Activated naive CD4-positive, alpha-beta T cell treated with anti-CD3 and anti-CD28 coated beads for 36 hours (primary cell): ENCODE measurements around the gene IL27RA. TPM values are rescaled to one million over a fixed set of nuclear protein-coding genes. Genes with fewer than 3 reads are reported as not detected.
A peak's percentile ranks its signal among the peaks of the same experiment; 100 is the strongest.
"Not testable (repeated sequence)": the region's sequence is repeated elsewhere in the genome, so short reads cannot be mapped to it uniquely, and the experiment has no call there.

Source experiments
- CTCF ChIA-PET: fragments of 350-600 bp; sonication (Branson Sonifier 250); formaldehyde crosslinking; loops from one replicate; lab custom pipeline; 2021; ENCODE audit warnings: antibody characterized with exemption; lab: Charles Lee
- DNase-seq: peaks from one replicate; pipeline ENCODE4 v3.0.0-alpha.2; 2020
- H3K27ac Mint-ChIP-seq: one replicate; pipeline ENCODE4 v1.8.0; 2021; ENCODE audit warnings: mild to moderate bottlenecking, mixed read lengths
- H3K27me3 Mint-ChIP-seq: one replicate; pipeline ENCODE4 v1.8.0; 2021; ENCODE audit warnings: low read depth, mixed read lengths
- H3K36me3 Mint-ChIP-seq: one replicate; pipeline ENCODE4 v1.8.0; 2021; ENCODE audit warnings: low read depth, mixed read lengths
- H3K4me1 Mint-ChIP-seq: one replicate; pipeline ENCODE4 v1.8.0; 2021; ENCODE audit warnings: low read depth, mixed read lengths
- H3K4me3 Mint-ChIP-seq: one replicate; pipeline ENCODE4 v1.8.0; 2021; ENCODE audit warnings: mild to moderate bottlenecking, moderate library complexity, mixed read lengths
- H3K9me3 Mint-ChIP-seq: one replicate; pipeline ENCODE4 v1.8.0; 2021; ENCODE audit warnings: mixed read lengths
- intact Hi-C: fragments of 100-400 bp; cut with micrococcal nuclease; formaldehyde crosslinking; loops from one replicate; pipeline ENCODE4 v1.15.1; 2023
- total RNA-seq, 2 experiments: library from RNA; stranded (reverse); gene quantifications; one replicate each; pipeline ENCODE4 v1.2.3, GENCODE V29; 2021

Gene IL27RA
- total RNA-seq, 2 experiments from 2014 or later = 59.3 to 59.4 TPM

- intact Hi-C loops, DNase-seq, H3K4me1 Mint-ChIP-seq, H3K9me3 Mint-ChIP-seq, H3K4me3 Mint-ChIP-seq, H3K27ac Mint-ChIP-seq, H3K36me3 Mint-ChIP-seq, H3K27me3 Mint-ChIP-seq: not testable (repeated sequence)
- CTCF ChIA-PET = interaction anchor here (0.6 to 1.0 kb wide), 4 partner anchors 12 to 802 kb away, joined by 3 to 5 read pairs (median 4); partner anchors contain the start of genes IL27RA and RFX1
Observed at GRCh38 chr19:14019739-14020138, 11.8 kb upstream of the IL27RA start.

GRCh38 chr19:14021474-14021873, 10.1 kb upstream of the IL27RA start:
- peaks cover 9% of the 10 kb centered on the region for H3K4me1 Mint-ChIP-seq
- H3K27me3 Mint-ChIP-seq = no peaks in the 10 kb centered on the region
- H3K36me3 Mint-ChIP-seq = no peaks in the 10 kb centered on the region
- no peak for DNase-seq
- CTCF ChIA-PET = interaction anchor here (1.0 to 2.4 kb wide), 4 partner anchors 10 to 48 kb away, joined by 3 to 13 read pairs (median 4); partner anchors contain the start of gene IL27RA
- no peak overlapping the region for H3K27ac Mint-ChIP-seq
- H3K4me3 Mint-ChIP-seq = no peak overlapping the region
- H3K9me3 Mint-ChIP-seq = no peaks in the 10 kb centered on the region
- intact Hi-C loops = no loop called here

DNA sequence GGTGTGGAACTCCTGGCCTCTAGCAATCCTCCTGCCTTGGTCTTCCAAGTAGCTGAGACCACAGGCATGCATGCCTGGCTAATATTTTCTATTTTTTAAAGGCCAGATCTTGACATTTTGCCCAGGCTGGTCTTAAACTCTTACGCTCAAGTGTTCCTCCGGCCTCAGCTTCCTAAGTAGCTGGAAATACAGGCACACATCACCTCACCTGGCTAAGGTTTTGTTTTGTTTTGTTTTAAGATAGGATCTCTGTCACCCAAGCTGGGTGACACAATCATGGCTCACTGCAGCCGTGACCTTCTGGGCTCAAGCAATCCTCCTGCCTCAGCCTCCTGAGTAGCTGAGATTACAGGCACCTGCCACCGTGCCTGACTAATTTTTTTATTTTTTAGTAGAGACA, 9.1 kb upstream of the IL27RA start:
- no peaks in the 10 kb centered on the region for H3K9me3 Mint-ChIP-seq
- CTCF ChIA-PET = interaction anchor here (0.6 to 2.4 kb wide), 8 partner anchors 9 to 89 kb away, joined by 3 to 13 read pairs (median 4); partner anchors contain the start of gene IL27RA
- intact Hi-C loops = no loop called here
- H3K4me3 Mint-ChIP-seq = no peak overlapping the region
- H3K27me3 Mint-ChIP-seq = no peaks in the 10 kb centered on the region
- peaks cover 11% of the 10 kb centered on the region for H3K4me1 Mint-ChIP-seq
- H3K27ac Mint-ChIP-seq = no peak overlapping the region
- no peaks in the 10 kb centered on the region for H3K36me3 Mint-ChIP-seq
- no peak for DNase-seq

GRCh38 chr19:14023404-14024235, 7.9 kb upstream of the IL27RA start:
- Mint-ChIP-seq H3K4me1 (peaks cover 11% of the 10 kb centered on the region), H3K27me3 (no peaks in the 10 kb centered on the region), H3K4me3 (no peak overlapping the region), H3K36me3 (no peaks in the 10 kb centered on the region), H3K9me3 (no peaks in the 10 kb centered on the region), H3K27ac (no peak overlapping the region)
- DNase-seq = peak; percentile 31
- CTCF ChIA-PET = interaction anchor here (0.8 to 2.4 kb wide), 3 partner anchors 8 to 37 kb away, joined by 3 to 13 read pairs (median 5); partner anchors contain the start of gene IL27RA
- intact Hi-C loops = no loop called here

GRCh38 chr19:14026652-14027192, 4.8 kb upstream of the IL27RA start:
- H3K27me3 Mint-ChIP-seq, DNase-seq, intact Hi-C loops, H3K9me3 Mint-ChIP-seq, H3K36me3 Mint-ChIP-seq, H3K27ac Mint-ChIP-seq, H3K4me3 Mint-ChIP-seq: not testable (repeated sequence)
- peaks cover 17% of the 10 kb centered on the region for H3K4me1 Mint-ChIP-seq
- CTCF ChIA-PET = interaction anchor here (0.5 to 1.4 kb wide), 3 partner anchors 15 to 409 kb away, joined by 3 to 4 read pairs (median 3); no protein-coding TSS in a partner anchor

DNA sequence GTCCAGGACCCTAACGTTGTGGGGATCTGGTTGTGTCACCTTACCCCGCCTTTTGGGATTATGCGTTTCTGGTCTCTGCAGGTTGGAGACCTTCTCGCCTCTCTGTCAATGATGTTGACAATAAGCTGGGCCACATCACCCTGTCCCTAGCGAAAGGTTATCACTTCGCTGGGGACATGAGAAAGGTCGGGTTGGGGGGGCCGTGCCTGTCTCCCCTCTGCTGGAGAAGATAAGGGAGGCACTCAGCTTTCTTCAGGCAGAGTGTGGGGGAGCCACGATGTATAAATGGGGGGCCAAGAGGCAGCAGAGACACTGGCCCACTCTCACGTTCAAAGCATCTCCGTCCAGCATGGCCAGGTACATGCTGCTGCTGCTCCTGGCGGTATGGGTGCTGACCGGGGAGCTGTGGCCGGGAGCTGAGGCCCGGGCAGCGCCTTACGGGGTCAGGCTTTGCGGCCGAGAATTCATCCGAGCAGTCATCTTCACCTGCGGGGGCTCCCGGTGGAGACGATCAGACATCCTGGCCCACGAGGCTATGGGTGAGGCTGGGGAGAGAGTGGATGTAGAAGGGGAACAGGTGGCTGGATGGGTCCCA, 3.6 kb upstream of the IL27RA start, which contains the start of gene RLN3:
Gene RLN3, plus strand, starts transcription at position 293 of the 595 bp plus-strand sequence. Its CDS starts 57 bp downstream, at position 350.
- intact Hi-C loops = no loop called here
- no peak for DNase-seq
- peaks cover 22% of the 10 kb centered on the region for H3K4me1 Mint-ChIP-seq
- H3K9me3 Mint-ChIP-seq = no peaks in the 10 kb centered on the region
- no peak within 1 kb of the TSS for H3K4me3 Mint-ChIP-seq
- no peaks in the 10 kb centered on the region for H3K27me3 Mint-ChIP-seq
- H3K27ac Mint-ChIP-seq = no peak within 1 kb of the TSS
- CTCF ChIA-PET = interaction anchor here (0.8 kb wide), 1 partner anchor 31 kb away, joined by 3 read pairs; no protein-coding TSS in a partner anchor
- peaks cover 2% of the 10 kb centered on the region for H3K36me3 Mint-ChIP-seq

GRCh38 chr19:14028901-14029300, 2.7 kb upstream of the IL27RA start:
- no peak overlapping the region for H3K4me3 Mint-ChIP-seq
- CTCF ChIA-PET = interaction anchor here (0.5 to 0.8 kb wide), 4 partner anchors 30 to 298 kb away, joined by 3 to 5 read pairs (median 4); no protein-coding TSS in a partner anchor
- no peak for DNase-seq
- H3K27me3 Mint-ChIP-seq = no peaks in the 10 kb centered on the region
- H3K9me3 Mint-ChIP-seq = no peaks in the 10 kb centered on the region
- peaks cover 3% of the 10 kb centered on the region for H3K36me3 Mint-ChIP-seq
- peaks cover 20% of the 10 kb centered on the region for H3K4me1 Mint-ChIP-seq
- intact Hi-C loops = no loop called here
- no peak overlapping the region for H3K27ac Mint-ChIP-seq

GRCh38 chr19:14030997-14031718, 404 bp upstream of the IL27RA start:
- no peak for DNase-seq
- CTCF ChIA-PET = interaction anchor here (0.6 to 1.7 kb wide), 18 partner anchors 9 to 315 kb away, joined by 3 to 13 read pairs (median 5); no protein-coding TSS in a partner anchor
- Mint-ChIP-seq H3K27ac (peak overlapping the region; percentile 92), H3K4me1 (peaks cover 27% of the 10 kb centered on the region), H3K9me3 (no peaks in the 10 kb centered on the region), H3K27me3 (no peaks in the 10 kb centered on the region), H3K36me3 (peaks cover 10% of the 10 kb centered on the region), H3K4me3 (peak overlapping the region; percentile 88)
- intact Hi-C loops = loop anchor here (5.0 kb wide), 1 partner anchor 124 kb away; the partner anchor contains the start of genes BRME1 and CC2D1A

GRCh38 chr19:14033946-14034345, 2.4 kb downstream of the IL27RA start:
- intact Hi-C loops = loop anchor here (2.0 to 5.0 kb wide), 2 partner anchors 81 to 127 kb away; partner anchors contain the start of genes BRME1, CC2D1A and DCAF15
- CTCF ChIA-PET = no interaction called here

GRCh38 chr19:14035159-14035558, 3.6 kb downstream of the IL27RA start:
- CTCF ChIA-PET = interaction anchor here (0.6 to 0.8 kb wide), 3 partner anchors 36 to 446 kb away, joined by 3 to 4 read pairs (median 3); no protein-coding TSS in a partner anchor
- DNase-seq, H3K27ac Mint-ChIP-seq, H3K4me3 Mint-ChIP-seq, H3K27me3 Mint-ChIP-seq, intact Hi-C loops, H3K9me3 Mint-ChIP-seq: not testable (repeated sequence)
- Mint-ChIP-seq H3K36me3 (peaks cover 27% of the 10 kb centered on the region), H3K4me1 (peaks cover 33% of the 10 kb centered on the region)

More at GRCh38 chr19:14033946-14034345, 2.4 kb downstream of the IL27RA start:
- H3K27ac Mint-ChIP-seq = peak overlapping the region; percentile 73
- H3K27me3 Mint-ChIP-seq = no peaks in the 10 kb centered on the region
- peak overlapping the region; percentile 3 for H3K4me3 Mint-ChIP-seq
- H3K4me1 Mint-ChIP-seq = peaks cover 33% of the 10 kb centered on the region
- peaks cover 24% of the 10 kb centered on the region for H3K36me3 Mint-ChIP-seq
- DNase-seq = no peak
- no peaks in the 10 kb centered on the region for H3K9me3 Mint-ChIP-seq

DNA sequence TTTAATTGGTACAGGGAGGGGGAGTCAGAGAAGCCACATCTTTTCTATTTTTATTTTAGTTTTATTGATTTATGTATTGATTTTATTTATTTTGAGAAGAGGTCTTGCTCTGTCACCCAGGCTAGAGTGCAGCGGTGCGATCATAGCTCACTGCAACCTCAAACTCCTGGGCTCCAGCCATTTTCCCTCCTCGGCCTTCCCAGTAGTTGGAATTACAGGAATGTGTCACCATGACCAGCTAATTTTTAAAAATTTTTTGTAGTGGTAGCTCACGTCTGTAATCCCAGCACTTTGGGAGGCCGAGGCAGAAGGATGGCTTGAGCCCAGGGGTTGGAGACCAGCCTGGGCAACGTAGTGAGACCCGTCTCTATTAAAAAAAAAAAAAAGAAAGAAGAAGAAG, 4.1 kb downstream of the IL27RA start:
- no peaks in the 10 kb centered on the region for H3K27me3 Mint-ChIP-seq
- intact Hi-C loops = no loop called here
- H3K27ac Mint-ChIP-seq = no peak overlapping the region
- no peak for DNase-seq
- H3K4me1 Mint-ChIP-seq = peaks cover 33% of the 10 kb centered on the region
- H3K36me3 Mint-ChIP-seq = peaks cover 27% of the 10 kb centered on the region
- H3K9me3 Mint-ChIP-seq = no peaks in the 10 kb centered on the region
- CTCF ChIA-PET = interaction anchor here (0.7 to 0.8 kb wide), 2 partner anchors 13 to 211 kb away, joined by 3 to 5 read pairs; no protein-coding TSS in a partner anchor
- no peak overlapping the region for H3K4me3 Mint-ChIP-seq
